HG02970 (cell line): ENCODE measurements around the gene NDFIP2.

ENCODE experiments used
- ATAC-seq: cut with Tn5 transposase; IDR thresholded peaks from one replicate; pipeline ENCODE4 v1.9.1; 2021; ENCODE audit warnings: mild to moderate bottlenecking, moderate library complexity, moderate number of reproducible peaks; ENCODE audit not compliant: unreplicated experiment, low FRiP score

Gene NDFIP2, protein sequence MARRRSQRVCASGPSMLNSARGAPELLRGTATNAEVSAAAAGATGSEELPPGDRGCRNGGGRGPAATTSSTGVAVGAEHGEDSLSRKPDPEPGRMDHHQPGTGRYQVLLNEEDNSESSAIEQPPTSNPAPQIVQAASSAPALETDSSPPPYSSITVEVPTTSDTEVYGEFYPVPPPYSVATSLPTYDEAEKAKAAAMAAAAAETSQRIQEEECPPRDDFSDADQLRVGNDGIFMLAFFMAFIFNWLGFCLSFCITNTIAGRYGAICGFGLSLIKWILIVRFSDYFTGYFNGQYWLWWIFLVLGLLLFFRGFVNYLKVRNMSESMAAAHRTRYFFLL

DNA sequence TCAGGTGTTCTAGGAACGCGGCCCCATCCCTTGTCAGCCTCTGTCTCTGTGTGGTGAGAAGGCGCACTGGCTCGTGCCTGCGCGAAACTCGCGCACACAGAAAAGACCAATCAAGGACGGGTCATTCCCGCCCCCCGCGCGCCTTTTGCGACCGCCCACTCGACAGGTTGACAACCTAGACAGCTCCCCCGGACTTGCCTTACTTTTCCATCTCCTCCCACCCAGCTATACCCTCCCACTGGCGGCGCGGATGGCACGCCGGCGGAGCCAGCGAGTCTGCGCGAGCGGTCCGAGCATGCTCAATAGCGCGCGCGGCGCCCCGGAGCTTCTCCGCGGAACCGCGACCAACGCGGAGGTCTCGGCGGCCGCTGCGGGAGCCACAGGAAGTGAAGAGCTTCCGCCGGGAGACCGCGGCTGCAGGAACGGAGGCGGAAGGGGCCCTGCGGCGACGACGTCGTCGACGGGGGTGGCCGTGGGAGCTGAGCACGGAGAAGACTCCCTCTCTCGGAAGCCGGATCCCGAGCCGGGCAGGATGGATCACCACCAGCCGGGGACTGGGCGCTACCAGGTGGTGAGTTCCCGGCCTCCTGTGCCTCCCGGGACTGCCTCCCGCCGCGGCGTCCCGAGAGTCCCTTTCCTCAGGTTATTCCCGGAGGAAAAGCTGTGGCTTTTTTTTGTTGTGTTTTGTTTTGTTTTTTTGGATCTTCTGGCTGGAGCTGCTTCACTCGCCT is at the start of gene NDFIP2:
NDFIP2 (plus strand) TSS at position 202 of the 731 bp plus-strand sequence; CDS start at position 251, 49 bp downstream.
- ATAC-seq, result peak; percentile 79

DNA sequence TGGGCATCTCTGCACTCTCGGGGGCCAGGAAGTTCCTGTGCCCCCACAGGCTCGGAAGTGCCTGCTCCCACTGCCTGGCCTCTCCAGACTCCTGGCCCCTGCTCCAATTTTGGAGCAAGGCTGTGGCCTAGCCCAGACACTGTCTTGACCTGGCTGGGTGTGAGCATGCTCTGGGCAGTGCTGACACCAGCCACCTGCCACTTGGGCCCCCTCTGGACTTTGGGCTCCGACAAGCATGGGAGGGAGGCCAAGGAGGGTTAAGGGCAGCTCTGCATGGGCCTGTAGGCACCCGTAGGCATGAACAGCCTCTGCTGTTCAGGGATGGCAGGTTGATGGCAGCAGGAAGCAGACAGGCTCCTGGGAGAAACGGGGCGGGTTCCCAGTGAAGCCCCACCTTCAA is 48.9 kb upstream of the NDFIP2 start:
- ATAC-seq, result no peak

DNA sequence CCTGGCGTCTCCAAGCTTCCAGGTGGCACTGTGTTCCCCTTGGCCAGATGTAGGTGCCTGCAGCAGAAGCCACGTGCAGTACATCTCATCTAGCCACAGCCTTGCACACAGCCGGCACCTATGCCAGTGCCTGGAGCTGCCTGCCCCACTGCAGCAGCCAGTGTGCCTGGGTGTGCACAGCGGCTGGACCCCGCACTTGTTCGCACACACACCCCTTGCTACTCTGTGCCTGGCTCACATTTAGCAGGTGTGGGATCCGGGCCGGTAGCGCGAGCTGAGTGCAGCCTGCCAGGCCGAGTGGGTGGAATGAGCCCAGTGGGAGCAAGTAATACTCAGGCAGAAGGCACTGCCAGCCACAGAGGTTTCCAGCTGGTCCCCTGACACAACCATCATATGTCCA is 48.0 kb upstream of the NDFIP2 start:
- no peak for ATAC-seq

DNA sequence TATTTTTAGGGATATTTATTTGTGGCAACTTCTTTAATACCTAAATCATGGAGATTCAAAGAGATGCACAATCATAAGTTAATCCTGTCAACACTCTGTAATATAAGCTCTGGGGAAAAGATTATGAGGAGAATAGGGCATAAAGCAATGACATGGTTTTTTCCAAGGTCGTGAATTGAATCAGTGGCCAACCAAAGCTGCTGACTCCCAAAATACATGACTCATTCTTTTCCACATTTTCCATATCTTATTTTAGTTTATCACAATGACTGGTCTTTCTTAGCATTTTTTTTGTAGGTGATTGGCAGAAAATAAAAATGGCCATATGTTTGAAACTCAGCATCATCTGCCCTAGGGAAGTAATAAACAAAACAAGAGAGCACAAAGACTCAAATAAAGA is 46.4 kb upstream of the NDFIP2 start:
- ATAC-seq, result no peak

DNA sequence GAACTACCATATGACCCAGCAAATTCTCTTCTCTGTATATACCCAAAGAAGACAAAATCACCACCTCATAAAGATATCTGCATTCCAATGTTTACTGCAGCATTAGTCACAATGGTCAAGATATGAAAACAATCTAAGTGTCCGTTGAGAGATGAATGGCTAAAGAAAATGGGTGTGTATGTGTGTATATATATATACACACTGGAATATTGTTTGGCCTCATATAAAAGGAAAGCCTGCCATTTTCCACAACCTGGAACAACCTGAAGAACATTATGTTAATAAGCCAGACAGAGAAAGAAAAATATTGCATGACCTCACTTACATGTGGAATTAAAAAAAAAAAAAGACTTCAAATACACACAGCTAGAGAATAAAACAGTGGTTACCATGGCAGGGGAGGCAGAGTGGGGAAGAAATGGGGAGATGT is 45.4 kb upstream of the NDFIP2 start:
- no peak for ATAC-seq

DNA sequence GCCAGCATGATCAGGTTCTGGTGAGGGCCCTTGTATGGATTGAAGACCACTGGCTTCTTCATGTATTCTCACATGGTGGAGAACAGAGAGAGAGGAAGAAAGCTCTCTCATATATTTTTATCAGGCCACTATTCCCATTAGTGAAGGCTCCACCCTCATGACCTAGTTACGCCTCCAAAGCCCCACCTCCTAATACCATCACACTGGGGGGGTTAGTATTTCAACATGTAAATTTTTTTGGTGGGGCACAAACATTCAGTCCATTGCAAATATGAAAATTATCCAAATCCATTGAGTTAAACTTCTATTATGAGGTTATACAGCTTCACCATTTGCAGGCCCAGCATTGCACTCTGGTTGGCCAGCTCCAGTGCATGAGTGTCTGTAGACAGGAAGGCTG is 41.7 kb upstream of the NDFIP2 start:
- no peak for ATAC-seq

DNA sequence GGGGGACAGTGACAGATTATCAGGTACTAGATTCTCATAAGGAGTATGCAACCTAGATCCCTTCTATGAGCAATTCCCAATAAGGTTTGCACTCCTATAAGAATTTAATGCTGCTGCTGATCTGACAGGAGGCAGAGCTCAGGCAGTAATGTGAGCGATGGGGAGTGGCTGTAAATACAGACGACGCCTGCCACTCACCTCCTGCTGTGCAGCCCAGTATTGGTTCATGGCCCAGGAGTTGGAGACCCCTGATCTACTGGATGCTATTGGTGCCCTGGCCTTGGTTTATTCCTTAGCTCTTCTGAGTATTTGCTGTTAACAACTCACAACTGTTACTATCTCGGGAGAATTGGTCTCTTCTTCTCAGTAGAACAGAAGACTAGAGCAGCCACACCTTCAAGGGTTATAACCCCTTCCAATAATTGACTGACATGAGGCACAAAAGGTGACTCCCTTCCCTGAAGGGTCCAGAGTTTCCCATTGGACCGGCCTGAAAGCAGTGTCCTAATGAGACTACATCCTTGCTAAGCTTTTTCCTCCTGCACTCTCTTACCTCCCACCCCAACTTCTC is 39.9 kb upstream of the NDFIP2 start:
- no peak for ATAC-seq

DNA sequence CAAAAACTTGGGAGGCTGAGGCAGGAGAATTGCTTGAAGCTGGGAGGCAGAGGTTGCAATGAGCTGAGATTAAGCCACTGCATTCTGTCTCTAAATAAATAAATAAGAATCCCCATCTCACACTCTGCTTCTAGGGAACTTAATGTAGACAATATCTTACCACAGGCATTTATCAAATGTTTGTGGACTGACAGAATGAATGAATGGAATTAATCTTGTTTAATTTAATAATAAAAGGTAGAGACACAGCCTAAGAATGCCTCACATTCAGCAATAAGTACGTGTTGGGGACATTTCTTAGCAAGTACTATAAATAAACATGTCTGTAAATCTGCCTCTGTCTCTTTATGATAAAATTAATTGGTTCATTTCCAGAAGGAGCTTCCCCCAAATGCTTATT is 38.7 kb upstream of the NDFIP2 start:
- no peak for ATAC-seq

DNA sequence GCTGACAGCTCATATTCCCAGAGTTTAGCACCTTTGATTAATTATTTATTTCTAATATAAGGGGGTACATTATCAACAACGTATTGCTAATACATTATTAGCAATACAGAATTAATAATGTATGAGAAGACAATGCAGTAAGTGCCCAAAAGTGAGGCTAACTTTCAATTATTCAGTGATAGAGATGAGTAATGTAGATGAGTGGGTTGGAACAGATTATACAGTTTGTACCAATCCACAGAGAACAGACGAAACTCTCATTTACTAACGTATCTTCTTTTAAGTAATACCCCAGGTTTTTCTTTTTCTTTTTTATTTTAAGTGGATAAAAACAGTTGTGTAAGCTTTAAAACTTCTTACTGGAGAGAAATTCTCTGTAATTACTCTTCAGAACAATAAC is 38.2 kb upstream of the NDFIP2 start:
- no peak for ATAC-seq

DNA sequence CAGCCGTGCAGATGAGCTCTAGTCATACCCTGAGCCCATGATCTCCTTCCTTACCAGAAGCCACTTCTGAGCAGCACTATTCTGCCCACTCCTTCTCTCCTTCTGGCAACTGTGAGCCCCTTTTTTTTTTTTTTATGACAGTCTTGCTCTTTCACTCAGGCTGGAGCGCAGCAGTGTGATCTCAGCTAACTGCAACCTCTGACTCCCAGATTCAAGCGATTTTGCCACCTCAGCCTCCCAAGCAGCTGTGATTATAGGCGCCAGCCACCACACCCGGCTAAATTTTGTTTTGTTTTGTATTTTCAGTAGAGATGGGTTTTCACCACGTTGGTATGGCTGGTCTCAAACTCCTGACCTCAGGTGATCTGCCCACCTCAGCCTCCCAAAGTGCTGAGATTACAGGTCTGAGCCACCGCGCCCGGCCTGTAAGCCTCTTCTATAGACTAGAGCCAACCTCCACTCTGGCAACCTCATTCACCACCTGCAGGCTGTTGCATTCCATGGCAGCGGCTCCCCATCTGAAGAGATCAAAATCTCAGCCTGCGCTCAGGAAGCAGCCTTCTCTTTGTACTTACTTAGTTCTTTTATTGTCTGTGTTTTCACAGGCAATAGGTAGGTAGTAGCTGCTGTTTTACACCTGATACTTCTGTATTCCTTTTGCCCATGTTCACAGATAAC is 34.8 kb upstream of the NDFIP2 start:
- no peak for ATAC-seq

DNA sequence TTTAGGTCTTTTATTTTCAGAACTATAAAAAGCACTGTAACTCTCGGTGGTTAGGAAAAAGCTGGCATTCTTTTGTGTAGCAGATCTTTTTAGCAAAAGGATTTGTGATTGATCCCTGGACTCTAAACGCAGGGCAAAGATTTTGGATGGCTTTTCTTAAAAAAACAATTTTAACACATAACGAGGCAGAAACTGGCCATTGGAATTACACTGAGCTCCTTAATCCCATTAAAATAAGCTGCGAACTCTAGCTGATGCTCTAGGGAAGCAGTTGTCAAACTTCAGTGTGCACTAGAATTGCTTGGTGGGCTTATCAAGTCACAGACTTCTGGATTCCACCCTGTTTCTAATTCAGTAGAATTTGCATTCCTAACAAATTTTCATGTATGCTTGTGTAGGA is 33.8 kb upstream of the NDFIP2 start:
- no peak for ATAC-seq

DNA sequence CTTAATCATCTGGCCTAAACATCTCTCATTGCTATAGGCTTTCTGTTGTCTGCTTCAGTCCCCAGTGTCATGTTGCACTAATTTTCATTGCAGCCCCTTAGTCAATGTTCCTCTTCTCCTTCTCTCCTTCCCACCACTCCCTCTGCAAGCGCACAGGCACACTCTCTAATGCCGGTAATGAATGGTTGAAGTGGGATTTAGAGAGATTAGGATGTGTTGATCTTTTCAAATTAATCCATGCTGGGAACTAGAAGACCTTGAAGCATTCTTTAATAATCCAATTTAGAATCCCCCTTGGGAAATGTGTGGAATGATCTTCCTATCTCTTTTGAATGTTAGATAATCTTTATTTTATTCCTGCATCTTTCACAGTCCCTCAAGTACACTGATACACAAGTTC is 33.2 kb upstream of the NDFIP2 start:
- no peak for ATAC-seq

DNA sequence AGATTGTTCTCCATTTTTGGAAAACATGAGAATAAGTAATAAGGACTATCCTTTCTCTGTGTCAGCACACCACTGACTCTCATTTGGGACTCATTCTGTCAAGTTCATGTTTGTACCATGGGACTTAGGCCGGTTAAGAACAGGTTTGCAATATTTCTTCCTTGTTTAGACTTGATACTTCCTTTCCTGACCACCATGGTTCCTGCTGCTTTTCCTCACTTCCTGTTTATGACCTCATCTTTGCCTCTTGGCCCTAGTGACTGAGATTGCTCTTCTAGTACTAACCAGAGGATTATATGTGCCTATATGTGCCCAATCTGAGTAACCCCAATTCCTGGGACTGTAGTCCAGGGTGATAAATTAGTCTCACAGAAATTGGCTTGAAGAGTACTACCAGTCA is 32.5 kb upstream of the NDFIP2 start:
- no peak for ATAC-seq

DNA sequence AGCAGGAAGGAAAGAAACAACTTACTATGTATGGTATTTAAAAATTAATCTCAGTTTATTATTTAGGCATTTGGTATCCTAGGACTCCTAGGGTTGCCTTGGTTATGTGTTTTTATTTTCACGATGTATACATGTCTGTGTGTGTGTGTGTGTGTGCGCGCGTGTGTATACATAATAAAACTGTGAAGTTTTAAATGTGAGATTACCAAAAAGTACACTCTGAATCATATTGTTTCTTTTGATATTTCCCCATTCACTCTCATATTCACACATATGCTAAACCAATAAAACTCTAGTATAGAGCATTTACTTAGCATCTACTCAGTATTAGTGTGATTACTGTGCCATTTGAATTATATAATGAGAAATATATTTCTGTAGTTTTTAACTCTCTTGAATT is 30.8 kb upstream of the NDFIP2 start:
- no peak for ATAC-seq

DNA sequence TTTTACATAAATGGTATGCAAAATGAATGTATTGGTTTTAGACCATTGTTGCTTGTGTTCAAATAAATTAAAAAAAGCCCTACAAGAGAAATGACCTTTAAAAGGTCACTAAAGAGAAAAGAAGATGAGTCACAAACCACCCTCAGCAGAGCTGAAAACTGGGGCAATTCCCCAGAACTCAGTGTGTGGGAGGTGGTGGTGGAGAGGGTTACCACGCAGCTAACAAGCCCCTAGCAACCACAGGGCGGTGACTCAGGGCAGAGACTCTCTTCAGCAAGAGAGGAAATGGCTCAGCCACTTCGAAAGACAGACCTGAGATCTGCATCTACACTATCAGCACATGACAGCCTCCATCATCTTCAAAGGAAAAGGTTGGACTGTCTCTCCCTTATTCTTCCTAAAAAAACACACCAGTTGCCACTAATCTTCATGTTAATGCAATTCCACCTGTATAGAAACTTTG is 29.4 kb upstream of the NDFIP2 start:
- peak; percentile 99 for ATAC-seq

DNA sequence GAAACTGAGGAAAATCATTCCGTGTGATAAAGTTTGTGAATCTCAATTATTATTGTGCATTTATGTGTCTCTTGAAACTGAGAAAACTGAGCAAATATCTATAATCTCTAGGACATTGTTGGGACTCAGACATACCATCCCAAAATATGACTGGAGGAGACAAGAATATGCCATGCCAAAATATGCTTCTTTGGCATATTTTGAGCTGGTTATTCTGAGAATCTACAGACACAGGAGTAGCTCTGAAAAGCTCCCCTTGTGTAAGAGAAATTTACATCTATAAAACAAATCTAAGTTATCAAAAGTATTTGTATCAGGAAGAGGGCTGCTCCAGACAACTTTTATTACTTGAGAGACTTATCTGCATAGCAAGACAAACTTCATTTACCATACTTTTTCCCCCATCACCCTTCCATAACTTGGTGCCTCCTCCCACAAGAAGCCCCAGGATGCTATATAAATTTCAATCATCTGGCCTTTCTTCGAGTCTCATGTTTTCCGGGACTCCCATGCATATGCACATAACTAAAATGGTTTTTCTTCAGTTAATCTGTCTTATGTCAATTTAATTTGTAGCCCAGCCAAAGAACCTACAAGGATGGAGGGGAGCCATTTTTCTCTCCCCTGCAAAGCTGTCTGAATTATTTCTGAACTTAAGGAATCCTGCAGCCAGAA is 28.6 kb upstream of the NDFIP2 start:
- no peak for ATAC-seq

DNA sequence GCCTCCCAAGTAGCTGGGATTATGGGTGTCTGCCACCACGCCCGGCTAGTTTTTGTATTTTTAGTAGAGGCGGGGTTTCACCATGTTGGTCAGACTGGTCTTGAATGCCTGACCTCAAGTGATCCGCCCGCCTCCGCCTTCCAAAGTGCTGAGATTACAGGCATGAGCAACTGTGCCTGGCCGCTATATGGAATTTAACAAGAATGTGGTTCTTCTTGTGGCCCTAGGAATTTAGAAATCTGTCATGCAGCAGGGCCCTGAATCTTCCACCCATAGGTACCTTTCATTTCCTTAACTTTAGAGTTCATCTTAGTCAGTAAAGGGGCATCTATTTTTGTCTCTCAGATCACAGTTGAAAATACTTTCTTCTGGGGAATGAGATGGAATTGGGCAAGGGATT is 25.6 kb upstream of the NDFIP2 start:
- no peak for ATAC-seq

DNA sequence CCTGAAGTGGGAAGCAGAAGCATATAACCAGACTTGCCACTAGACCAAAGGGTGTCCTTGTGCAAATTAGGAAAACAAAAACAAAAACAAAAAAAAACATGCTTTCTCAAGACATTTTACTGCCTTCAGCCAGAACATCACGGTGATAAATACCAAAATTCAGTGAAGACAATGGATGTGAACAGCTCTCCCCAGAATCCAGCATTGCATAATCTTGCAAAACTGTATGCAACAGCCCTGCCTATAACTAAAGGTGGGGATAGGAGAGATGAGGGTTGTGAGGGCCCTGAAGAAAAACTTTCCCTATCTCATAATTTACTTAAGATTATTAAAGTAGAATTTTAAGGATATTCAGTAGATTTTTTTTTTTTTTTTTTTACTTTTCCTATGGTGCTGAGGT is 24.9 kb upstream of the NDFIP2 start:
- ATAC-seq, result no peak

DNA sequence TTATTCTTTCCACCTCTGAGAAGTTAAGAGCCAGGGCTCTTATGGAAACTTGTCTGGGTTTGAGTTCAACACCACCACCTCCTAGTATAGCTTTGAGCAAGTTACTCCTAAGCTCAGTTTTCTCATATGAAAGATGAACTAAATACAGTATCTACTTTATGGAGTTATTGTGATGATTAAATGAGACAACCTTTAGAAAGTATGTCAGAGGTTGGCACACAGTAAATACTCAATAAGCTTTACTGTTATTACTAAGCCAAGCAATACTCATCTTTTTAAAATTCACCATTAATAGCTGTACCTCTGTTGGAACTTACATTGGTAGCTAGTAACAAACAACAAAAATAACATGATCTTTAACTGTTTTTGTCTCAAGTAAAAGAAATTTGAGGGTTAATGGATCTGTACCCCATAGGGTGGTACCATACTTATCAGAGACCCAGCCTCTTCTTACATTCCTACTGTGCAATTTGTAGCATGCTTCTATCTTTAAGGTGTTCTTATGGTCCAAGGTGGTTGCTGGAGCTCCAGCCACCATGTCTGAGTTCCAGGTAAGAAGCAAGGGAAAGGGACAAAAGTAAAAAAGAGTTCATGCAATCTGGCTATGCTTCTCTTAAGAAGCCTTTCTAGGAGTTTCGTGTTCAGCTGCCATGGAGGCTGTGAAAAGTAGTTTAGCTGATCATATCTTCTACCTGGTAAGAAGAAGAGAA is 24.1 kb upstream of the NDFIP2 start:
- no peak for ATAC-seq

DNA sequence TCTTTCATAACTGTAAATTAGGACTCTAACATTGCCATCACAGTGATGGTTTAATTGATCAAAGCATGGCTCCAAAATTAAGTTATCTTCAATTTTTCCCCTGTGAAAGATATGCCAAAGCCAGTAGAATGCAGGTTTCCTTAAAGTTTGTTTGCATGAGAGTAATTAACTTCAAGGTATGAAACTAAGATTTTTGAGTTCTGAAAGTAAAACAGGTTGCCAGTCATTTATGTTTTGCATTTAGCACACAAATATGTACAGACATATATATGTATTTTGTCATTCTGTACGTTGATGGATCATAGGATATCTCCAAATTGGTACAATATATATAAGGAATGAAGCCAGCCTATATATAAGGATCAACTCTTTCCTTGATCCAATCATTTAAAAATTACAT is 23.6 kb upstream of the NDFIP2 start:
- no peak for ATAC-seq
